WI38 (cell line): ENCODE measurements around the gene ASPM.
"Not testable (repeated sequence)": the region's sequence is repeated elsewhere in the genome, so short reads cannot be mapped to it uniquely, and the experiment has no call there.

Experiments used
- H3K4me3 ChIP-seq: 2 replicates; pipeline ENCODE4 v1.5.1; 2011; ENCODE audit warnings: low read depth, mild to moderate bottlenecking, control low read depth, low read length
- TF ChIP-seq, protein P1 (sequence below): IDR thresholded peaks from 2 replicates; pipeline ENCODE4 v1.5.1; 2012; ENCODE audit warnings: low read depth, mild to moderate bottlenecking, control low read depth, low read length

Gene ASPM

DNA sequence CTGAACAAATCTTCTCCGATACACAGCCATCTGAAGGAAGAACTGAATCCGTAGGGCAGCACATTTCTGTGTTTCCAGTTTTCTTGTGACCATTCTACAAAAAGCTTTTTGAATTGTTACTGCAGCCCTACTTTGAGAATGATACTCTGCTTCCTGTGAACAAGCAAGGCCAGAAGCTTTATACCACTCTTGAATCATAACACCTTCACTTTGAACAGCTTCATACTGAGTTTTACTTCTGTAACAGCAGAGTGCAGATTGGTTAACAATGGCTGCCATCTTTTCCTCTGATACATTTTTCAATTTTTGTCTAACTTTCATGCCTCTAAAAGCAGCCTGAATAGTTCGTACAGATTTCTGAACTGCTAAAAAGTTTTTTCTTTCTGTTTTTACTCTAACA is 45.8 kb downstream of the ASPM start:
- no peak overlapping the region for H3K4me3 ChIP-seq
- TF ChIP-seq, protein P1, sequence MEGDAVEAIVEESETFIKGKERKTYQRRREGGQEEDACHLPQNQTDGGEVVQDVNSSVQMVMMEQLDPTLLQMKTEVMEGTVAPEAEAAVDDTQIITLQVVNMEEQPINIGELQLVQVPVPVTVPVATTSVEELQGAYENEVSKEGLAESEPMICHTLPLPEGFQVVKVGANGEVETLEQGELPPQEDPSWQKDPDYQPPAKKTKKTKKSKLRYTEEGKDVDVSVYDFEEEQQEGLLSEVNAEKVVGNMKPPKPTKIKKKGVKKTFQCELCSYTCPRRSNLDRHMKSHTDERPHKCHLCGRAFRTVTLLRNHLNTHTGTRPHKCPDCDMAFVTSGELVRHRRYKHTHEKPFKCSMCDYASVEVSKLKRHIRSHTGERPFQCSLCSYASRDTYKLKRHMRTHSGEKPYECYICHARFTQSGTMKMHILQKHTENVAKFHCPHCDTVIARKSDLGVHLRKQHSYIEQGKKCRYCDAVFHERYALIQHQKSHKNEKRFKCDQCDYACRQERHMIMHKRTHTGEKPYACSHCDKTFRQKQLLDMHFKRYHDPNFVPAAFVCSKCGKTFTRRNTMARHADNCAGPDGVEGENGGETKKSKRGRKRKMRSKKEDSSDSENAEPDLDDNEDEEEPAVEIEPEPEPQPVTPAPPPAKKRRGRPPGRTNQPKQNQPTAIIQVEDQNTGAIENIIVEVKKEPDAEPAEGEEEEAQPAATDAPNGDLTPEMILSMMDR, result no peak

DNA sequence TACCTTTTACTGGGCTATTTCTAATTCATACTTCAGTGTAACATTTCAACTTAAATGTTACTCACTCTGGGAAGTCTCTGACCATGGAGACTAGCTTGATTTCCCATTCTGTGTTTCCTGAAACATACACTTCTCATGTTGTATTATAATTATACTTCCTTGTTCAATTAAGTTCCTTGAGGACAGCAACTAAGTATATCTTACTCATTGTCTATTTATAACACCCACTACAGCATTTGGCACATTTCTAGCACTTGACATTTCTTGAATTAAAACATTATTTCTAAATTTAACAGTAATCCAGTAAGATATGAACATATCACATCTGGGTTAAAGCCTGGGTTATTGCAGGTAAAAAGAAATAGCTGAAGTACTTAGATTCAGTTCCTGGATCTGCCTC is 47.0 kb downstream of the ASPM start:
- TF ChIP-seq, protein P1, result no peak
- no peak overlapping the region for H3K4me3 ChIP-seq

DNA sequence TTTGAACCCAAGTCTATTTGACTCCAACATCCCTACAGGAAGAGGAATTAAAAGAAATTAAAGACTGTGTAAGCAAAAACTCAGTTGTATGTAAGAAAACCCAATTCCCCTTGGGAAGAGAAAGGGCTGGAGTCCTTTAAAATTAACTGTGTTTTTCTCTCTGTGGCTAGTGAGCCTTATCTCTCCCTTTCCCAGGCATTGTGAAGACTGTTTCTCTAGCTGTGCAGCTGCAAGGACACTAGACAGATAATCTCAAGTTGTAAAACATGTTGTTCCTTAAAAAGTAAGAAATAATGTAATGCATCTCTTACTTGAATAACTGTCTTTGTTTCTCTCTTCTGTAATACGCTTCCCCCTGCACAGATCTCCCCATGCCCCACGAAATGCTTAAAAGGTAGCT is 49.5 kb downstream of the ASPM start:
- H3K4me3 ChIP-seq, result not testable (repeated sequence)

DNA sequence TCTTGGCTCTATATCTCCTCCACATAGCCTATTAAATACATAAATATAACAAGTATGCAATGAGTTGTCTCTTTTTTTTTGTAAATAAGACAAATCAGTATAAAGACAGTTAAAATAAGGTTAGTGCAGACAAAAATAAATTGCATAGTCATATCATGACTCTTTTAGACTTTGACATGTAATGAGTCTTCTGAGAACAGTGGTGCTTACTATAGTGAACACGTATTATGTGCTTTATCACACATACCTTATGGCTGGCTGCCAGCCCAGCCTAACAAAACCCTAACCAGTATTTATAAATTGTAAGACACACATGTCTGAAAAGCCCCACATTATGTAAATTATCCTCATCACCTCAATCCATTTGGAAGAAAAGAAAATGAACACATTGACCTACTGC is 50.3 kb downstream of the ASPM start:
- TF ChIP-seq, protein P1, result no peak
- H3K4me3 ChIP-seq, result no peak overlapping the region

DNA sequence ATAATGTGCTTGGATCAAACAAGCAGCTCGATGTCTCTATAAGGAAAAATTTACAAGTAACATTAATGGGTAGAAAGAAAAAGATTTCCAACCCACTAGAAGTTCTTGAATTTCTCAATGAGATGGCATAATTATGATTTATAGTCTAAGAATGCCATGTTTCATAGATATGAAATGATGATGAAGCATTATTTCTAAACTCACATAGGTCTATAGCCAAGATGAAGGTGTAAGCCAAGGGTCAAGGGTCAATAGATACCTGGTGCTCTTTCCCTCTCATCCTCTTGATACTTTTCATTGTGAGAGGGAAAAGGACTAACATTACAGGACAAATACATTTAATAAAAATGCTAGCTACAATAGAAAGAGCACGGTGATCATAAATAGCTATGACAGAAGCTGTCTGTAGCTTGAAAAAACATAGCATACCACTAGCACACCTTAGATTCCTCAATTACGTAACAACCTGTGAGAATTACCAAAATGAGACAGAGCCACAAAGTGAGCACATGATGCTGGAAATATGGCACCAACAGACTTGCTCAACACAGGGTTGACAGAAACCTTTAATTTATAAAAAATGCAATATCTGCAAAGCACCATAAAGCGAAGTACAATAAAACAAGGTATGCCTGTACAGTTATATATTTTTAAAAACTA is 53.1 kb downstream of the ASPM start:
- no peak overlapping the region for H3K4me3 ChIP-seq

DNA sequence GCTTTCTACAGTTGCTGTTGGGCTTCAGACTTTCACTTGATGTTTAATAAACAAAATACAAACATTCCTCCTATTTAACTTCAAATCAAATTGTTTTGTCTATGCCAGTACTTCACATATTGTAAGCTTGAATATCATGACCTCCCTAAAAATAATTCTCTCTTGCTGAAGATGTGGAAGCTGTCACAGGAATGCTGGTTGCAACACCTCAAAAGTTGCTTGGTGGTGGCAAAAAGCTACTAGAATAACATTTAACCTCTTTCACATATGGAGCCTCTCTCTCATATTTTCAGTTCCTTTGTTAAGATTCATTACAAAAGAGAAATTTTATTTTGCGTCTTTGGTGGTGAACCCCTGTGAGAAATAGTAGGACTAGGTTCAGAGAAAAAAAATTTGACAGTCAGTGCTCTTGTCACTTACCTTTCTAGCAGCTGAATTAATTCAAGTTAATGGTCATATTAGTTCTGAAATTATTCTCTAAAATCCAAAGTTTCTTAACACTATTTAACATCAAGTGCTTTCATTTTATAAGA is 53.9 kb downstream of the ASPM start:
- TF ChIP-seq, protein P1, result no peak
- no peak overlapping the region for H3K4me3 ChIP-seq

More for the DNA sequence above, 53.1 kb downstream of the ASPM start:
- TF ChIP-seq, protein P1, result no peak

DNA sequence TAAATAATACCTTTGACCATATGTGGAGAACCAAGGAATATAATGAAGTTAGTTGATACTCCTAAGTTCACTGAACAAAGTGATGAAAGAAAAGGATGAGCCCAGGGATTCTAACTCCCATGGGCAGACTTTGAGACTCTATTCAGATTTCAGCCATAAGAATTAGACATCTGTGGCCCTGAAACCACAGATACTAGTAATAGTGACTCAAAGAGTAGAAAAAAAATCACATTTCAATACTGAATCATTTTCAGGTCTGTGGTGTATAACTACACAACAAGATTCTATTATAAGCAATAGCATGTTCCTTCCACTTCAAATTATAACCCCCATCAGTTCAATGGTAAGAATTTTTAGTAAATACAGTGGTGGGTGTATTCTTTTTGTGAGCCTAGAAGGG is 63.0 kb downstream of the ASPM start:
- TF ChIP-seq, protein P1, result no peak
- H3K4me3 ChIP-seq, result no peak overlapping the region
